SKM-1 (cell line): ENCODE data around the gene CABP1.
A peak's percentile ranks its signal among the peaks of the same experiment; 100 is the strongest.

Experiments
- DNase-seq: peaks from one replicate; lab custom pipeline; 2025; ENCODE audit not compliant: unreplicated experiment; lab: John Stamatoyannopoulos, UW

CABP1 gene

DNA sequence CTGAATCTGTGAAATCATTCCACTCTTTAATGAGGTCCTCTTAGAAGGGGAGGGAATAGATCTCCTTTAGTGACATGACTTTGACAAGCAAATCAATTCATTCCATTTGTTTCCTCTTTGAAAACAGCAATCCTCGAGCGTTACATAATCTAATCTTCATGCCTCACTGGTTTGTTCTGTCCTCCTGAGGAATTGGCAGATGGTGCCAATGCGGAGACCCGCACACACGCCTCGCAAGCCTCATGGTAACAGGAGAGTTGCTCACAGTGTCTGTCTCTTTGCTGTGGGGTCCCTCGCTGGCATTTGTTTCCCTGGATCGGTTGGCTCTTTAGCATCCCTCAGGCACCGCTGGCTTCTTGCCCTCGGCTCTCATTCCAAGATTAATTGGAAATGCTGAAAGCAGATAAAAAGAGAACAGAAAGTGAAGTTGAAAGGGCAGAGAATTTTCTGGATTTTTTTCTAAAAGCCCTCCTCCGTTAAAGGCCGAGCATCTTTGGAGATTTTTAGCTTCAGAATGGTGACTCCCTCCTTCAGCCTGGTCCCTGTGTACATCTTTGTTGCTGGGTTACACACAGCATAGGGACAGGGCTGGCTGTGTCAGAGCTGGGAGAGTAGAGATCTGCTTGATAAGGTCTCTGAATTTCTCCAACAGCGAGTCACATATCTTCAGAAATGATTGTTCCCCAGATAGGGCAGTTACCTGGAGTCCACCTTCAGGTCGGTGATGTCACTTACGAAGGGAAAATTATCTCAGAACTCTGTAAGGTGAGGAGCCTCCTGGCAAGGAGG, 10.1 kb upstream of the CABP1 start:
- DNase-seq = no peak

DNA sequence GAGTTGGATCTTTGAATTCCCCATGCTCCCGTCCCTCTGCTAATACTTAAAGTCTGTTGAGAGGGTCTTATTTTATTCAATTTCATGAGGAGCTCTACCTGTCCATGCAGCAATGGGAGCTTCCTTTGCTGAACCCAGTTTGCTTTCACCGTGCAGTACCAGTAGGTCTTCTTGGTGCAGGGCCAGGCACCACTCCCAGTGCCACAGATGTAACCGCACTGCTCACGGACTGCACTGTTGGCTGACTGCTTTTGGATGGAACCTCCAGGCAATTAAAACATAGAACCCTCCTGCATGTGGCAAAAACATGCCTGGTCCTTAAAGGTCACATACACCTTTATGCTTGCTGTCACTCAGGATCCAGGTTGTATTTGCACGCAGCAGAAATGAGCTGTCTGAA, 9.3 kb upstream of the CABP1 start:
- DNase-seq = no peak

DNA sequence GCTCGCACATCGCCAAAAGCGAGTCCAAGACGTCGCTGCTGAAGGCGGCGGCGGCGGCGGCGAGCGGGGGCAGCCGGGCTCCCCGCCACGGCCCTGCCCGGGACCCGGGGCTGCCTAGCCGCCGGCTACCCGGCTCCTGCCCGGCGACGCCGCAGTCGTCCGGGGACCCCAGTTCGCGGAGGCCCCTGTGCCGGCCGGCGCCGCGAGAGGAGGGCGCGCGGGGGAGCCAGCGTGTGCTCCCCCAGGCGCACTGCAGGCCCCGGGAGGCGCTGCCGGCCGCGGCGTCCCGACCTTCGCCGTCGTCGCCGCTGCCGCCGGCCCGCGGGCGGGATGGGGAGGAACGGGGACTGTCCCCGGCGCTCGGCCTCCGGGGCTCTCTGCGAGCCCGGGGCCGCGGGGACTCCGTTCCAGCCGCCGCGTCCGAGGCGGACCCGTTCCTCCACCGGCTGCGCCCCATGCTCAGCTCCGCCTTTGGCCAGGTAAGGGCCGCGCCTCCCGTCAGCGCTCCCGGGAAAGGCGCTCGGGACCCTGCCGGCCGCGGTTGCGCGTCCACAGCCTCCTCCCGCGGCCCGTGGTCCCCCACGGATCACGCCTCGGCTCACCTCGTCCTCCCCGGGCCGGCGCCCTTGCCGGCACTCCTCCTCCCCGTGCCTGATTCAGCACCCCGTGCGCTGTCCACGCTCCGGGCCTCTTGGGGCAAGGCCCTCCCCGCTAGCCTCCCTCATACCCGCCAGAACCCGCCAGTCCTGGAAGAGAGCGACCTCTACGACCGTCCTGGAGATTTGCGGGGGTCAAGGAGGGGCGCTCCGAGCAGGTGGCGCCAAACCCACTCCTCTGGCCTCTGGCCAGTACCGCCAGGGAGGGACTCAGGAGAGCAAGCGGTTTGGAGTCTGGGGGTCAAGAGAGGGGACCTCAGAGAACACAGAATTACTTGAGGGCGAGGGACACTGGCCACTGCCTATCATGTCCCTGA, 721 bp downstream of the CABP1 start:
- no peak for DNase-seq

DNA sequence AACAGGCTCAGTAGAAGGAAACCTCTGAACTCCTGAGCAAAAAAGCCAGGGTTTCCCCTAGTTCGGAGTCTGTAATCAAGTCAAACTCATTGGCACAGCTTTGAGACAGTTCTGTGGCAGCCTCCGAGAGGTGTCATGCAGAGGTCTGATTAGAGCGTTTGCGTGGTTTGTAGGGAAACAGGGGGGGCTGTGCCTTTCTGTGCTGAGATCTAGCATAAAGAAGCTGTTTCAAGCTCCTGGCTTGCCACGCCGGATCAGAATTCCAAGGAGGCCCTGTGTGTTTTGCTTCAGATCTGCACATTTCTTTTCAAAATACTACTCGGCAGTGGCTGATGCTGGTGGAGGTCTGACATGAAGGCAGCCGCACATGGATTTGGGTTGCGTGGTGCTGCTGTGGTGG, 1.7 kb downstream of the CABP1 start:
- no peak for DNase-seq

DNA sequence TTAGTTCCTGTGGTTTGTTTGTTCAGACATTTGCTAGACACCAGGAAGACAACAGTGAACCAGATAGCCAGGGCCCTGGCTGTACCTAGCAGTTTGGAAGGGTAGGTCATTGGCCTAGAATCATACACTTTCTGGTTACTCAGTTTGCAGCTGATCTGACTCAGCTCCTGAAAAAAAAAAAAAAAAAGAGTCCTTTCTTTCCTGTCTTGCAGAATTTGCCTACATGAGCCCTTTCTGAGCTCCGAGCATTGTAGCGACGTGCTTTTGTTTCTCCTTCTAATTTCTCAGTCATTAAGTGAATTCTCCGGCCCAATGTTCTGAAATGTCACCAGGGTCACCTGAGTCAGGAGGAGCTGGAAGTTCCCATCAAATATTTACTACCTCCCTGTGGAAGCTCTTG, 2.4 kb downstream of the CABP1 start:
- DNase-seq = no peak

DNA sequence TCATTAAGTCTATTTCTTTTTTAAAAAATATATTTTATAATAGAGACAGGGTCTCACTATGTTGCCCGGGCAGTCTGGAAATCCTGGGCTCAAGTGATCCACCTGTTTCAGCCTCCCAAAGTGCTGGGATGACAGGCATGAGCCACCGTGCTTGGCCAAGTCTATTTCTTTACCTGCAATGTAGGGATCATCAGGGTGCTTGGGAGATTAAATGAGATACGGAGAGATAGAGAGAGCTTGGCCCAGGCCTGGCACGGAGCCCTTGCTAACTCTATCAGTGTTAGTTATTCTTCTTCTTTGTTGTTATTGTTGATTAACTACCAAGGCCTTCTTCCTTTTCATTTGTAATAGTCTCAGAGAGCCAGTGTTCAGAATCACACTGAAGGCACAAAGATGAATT, 3.1 kb downstream of the CABP1 start:
- no peak for DNase-seq

DNA sequence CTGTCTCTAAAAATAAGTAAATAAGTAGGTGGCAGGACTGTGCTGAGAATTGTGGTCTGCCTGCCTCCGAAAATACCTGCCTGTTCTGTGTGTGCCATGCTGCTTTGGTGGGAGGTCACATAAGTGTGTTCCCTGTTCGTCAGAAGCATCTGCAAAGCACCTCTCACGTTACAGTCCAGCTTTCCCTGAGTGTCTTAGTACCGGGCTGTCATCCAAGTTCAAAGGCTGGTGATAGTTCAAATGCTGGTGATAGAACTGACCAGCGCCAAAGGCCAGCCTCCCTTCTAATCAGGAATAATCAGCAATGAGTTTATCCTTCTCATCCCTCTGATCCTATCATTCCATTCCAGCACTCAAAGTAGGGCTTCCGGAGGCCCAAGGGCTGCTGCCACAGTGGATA, 5.6 kb downstream of the CABP1 start:
- no peak for DNase-seq

DNA sequence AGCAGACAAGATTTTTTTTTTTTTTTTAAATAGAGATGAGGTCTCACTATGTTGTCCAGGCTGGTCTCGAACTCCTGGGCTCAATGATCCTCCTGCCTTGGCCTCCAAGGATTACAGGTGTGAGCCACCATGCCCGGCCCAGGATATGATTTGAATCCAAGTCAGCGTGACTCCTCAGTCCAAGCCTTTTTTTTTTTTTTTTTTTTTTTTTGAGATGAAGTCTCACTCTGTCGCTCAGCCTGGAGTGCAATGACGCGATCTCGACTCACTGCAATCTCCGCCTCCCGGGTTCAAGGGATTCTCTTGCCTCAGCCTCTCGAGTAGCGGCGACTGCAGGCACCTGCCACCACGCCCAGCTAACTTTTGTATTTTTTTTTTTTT, 6.9 kb downstream of the CABP1 start:
- DNase-seq = no peak

DNA sequence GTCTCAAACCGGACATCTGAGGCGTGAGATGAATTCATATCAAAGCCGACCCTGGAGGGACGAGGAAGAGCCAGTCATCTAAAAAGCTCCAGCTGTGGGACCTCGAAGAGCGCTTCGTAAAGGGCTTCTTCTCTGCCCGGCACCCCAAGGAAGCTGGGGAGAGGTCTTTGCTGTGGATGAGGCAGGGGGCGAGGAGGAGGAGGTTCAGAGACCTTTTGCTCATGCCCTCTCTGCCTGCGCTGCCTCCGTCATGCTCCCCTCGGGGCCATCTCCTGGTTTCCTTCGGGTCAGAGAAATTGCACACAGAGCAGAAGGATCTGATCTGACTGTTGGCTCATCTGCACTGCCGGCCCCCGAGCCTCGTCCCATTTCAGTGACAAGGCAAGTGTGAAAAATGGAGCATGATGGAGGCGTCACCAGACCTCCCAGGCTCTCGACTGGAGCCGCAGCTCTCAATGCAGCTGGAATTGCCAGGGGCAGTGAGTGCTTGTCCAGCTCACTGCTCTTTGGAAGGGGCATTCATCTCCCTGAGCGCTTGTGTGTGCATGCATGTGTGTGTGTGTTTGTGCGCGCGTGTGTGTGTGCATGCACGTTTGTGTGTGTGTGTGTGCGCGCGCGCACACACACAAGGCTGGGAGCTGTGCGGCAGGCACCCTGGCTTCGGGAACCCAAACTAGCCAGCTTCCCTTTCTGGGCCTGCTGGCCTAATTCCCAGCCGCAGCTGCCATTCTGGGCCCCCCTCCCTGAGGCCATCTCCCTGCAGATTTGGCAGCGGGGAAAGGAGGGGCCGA, 9.2 kb downstream of the CABP1 start:
- no peak for DNase-seq

DNA sequence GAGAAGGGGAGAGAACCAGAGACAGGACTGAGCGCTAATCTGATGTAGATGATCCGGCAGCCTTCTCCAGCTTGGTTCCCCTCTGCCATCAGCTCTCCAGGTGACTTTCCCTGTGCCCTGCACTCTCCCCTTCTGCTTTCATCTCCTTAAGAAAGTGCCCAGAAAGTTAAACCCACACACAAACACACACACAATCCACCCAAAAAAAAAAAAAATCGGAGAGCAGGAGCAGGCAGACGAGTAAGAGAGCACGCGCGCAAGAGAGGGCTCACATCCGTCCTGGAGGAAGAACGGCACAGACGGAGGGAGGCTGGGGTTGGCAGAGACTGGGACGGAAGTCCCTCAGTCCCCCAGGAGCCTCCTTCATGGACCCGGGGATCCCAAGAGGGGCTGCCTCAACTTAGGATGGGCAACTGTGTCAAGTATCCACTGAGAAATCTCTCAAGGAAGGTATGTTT, 9.8 kb downstream of the CABP1 start:
- no peak for DNase-seq

DNA sequence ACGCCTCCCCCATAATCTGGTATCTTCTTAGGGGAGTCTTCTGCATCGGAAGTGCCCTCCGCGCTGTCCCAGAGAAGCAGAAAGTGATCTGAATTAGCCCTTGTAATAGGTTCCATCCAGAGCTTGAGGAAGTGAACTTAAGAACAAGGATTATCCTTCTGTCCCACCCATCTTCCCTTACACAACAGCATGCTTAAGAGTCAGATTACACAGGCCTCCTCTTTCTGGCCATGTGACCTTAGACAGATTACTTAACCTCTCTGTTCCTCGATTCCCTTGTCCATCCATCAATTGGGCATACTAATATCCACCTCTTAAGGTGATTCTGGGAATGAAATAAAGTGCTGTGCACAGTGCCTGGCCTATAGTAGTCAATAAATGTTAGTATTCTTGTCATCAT, 11.4 kb downstream of the CABP1 start:
- DNase-seq = peak; percentile 25

DNA sequence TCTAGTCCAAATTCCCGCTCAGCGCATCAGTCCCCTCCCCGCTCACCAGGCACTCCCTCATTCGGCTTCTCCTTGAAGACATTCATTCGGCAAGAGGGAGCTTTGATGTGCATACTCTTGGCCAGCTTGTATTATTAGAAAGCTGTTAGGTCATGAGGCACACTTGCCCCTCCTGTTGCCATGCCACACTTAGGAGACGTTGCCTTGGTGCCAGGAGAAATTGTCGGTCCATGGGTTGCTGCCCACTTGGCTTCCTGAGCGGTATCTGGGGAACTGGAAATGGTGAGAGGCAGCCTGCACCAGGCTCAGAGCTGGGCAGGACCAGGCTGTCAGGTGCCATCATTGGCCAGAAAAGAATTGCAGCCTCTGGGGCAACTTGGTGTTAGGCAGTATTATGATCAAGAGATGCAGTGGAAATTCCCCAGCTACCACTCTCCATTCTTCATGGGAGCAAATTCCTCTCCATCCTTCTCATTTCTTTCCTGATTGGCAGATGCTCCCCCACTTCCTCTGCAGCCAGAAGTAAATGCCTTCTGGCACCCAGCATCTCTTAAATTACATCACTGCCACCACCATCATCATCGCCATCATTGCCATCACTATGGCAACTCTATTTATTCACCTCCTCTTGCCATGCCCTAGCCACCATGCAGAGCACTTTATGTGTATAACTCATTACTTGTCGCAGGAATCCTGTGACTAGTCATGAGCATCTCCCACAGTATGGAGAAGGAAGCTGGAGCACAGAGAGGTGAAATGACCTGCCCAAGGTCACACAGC, 12.4 kb downstream of the CABP1 start:
- no peak for DNase-seq

DNA sequence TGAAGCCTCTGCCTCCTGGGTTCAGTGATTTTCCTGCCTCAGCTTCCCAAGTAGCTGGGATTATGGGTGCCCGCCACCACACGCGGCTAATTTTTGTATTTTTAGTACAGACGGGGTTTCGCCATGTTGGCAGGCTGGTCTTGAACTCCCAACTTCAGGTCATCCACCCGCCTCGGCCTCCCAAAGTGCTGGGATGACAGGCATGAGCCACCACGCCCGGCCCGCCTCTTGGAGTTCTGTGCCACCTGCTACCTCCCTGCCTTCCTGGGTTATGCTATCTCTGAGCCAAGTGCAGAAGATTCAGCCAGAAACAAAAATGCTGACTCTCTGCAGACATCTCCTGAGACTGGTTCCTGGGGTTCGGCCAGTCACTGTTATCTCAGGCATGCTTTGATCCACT, 13.2 kb downstream of the CABP1 start:
- DNase-seq = no peak

DNA sequence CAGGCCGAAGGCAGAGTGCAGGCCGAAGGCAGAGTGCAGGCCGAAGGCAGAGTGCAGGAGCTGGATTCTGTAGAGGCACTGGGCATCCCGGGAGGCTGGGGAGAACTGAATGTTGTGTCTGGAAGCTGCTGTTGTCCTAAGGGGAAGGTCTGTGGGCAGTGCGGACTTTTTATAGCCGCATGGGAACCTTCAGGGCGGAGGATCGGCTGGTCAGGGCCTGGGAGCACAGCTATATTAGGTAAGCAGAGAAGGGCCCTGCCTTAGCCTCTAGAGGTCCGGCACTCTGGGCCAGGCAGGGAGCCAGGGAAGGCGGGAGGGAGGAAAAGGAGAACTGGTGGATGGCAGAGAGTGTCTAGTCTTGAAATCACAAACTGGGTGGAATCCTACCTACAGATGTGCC, 14.2 kb downstream of the CABP1 start:
- no peak for DNase-seq

DNA sequence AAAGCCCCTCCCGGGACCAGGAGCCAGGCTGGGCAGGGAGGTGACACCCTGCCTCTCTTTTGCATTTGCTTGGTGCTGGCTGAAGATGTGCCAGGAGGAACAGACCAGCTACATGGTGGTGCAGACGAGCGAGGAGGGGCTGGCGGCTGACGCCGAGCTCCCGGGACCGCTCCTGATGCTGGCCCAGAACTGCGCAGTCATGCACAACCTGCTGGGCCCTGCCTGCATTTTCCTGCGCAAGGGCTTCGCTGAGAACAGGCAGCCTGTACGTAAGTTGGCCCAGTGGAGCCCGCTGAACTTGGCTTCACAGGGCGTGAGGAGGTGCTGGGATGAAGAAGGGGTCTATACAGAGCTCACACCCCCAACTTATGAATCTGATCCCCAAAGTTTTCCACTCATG, 15.6 kb downstream of the CABP1 start:
- DNase-seq = no peak

DNA sequence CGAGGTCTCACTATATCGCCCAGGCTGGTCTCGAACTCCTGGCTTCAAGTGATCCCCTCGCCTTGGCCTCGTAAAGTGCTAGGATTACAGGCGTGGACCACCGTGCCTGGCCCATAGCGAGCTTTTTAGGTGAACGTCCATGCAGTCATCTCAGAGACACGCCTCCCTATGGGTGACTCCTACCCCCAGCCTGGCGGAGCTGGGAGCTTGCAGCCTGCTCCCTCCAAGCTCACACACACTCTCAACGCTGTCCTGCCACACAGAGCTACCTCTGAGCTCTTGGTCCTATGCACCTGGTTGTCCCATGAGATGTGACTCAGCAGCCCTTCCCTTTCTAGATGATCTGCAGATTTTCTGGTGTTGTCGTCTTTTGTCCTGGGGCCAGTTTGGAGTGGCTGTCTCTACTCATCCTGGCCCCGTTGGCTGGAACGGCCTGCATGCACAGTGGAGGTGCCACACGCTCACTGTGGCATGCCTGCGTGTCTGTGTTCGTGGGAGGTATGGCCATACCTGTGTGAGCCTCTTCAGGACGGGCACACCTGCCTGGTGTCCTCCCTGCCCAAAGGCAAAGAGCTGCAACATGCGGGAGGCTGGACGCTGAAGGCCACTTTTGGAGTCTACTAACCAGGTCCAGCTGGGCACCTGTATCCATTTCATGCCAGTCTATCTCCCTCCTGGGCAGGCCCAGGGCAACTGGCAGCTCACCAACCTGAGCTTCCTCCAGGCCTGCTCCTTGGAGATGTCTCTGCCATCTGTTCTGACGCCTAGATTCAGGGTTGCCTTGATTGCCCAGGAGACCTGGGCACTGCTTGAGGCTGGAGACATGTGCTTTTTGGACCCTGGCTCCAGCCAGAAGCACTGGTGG, 18.1 kb downstream of the CABP1 start:
- no peak for DNase-seq

DNA sequence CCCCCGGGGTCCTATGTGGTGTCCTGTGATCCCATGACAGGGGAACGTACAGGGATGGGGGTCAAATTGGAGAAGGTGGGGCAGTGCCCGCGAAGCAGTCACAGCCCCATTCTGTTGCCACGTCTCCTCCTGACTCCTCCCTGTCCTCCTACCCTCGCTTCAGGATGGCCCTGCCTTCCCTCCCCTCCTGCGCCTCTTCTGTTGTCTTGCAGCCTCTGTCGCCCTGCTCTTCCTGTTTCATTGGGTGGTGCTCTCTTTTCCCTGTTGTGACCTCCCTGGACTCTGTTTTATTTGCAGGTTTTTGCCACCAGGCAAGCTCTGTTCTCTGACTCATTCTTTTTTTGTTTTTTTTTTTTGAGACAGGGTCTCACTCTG, 18.7 kb downstream of the CABP1 start:
- DNase-seq = no peak

DNA sequence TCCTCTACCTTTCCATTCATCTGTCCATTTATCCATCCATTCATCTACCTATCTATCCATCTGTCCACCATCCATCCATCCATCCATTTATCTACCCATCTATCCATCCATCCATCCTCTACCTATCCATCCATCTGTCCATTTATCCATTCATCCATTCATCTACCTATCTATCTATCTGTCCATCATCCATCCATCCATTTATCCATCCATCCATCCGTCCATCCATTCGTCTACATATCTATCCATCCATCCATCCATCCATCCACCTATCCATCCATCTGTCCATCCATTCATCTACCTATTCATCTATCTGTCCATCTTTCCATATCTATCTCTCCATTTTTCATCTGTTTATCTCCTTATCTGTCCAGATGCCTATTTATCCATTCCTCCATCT, 21.0 kb downstream of the CABP1 start:
- DNase-seq = no peak

DNA sequence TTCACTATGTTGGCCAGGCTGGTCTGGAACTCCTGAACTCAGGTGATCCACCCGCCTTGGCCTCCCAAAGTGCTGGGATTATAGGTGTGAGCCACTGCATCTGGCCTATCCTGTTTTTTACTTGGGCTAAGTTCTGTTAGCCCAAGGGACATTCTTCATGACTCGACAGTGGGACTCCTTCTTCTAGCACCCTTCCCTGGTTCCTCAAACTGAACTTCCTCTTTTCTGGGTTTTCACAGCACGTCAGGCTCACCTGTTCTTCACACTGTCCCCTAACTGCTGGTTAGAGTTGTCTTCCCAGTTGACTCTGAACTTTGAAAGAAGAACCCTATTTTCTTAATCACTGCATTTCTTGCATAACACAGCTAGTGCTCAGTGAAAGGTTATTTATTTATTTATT, 22.5 kb downstream of the CABP1 start:
- DNase-seq = peak; percentile 42

DNA sequence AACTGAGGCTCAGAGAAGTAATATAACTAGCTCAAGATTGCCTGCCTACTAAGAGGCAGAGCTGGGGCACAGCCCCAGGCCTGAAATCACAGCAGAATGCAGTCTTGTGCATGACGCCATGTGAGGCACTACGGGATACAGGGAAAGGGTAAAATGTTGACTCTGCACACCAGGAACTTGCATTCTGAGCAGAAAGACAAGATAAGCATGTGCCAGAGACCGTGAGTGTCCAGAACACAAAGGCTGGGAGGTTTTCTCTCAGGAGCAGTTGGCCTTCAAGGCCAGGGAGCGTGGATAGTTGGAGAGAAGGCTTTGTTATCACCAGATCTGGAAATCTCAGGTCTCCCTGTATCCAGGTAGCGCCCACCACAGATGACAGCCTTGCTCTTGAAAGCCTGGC, 23.3 kb downstream of the CABP1 start:
- DNase-seq = no peak
